C4-2B (cell line): ENCODE results near the gene TGFBR2.

Experiments used
- H3K27ac ChIP-seq: fragments of 450-650 bp; 2 replicates; pipeline ENCODE4 v1.5.1; 2017
- CTCF ChIP-seq: fragments of 450-650 bp; conservative IDR thresholded peaks from 2 replicates; pipeline ENCODE4 v1.5.1; 2017; ENCODE audit warnings: mild to moderate bottlenecking
- ZFX ChIP-seq: fragments of 450-650 bp; IDR thresholded peaks from 2 replicates; pipeline ENCODE4 v1.6.1; 2017

Gene TGFBR2

DNA sequence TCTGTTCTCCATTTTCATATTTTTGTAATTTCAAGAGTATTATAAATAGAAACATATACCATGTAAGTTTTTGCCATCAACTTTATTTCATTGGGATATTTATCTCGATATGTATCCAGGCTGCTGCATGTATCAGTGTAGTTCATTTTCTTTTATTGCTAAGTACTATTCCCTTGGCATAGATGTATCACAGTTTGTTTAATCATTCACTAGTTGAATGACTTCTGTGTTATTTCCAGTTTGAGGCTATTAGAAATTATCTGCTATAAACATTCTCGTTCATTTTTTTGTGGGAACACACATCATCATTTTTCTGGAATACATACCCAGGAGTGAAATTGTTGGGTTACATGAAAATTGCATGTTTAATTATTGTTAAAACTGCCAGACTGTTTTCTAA is 18.5 kb upstream of the TGFBR2 start:
- no peak for TF ChIP-seq ZFX
- TF ChIP-seq CTCF = no peak
- H3K27ac ChIP-seq = no peak overlapping the region

GRCh38 chr3:30596152-30596551 is 10.2 kb upstream of the TGFBR2 start:
- no peak overlapping the region for H3K27ac ChIP-seq
- TF ChIP-seq CTCF (no peak), ZFX (no peak)

DNA sequence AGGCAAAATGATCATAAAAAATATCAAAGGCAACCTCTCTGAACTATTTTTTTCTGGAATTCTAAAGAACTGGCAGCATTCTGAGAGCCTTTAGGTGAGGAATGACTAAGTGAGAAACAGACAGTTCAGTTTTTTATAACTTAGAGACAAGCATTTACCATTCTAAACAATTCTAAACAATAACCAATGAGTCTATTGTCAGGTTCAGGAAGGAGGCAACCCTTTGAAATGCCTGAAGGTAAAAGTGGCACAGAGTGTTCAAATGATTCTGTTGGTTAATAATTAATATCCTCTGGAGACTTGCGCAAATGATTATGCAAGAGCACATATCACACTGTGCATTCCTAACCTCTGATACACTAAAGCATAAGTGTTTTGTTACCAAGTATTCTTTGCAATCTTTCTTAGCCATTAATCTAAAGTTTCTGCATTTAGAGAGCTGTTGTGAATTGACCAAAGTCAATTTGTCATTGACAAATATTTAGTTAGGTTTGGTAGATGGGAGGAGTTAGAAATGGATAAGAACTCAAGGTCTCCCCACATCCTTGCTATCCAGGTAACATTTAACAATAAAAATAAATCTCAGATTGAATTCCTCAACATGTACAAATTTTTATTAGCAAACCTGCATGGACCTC is 9.2 kb upstream of the TGFBR2 start:
- TF ChIP-seq ZFX = no peak
- H3K27ac ChIP-seq = no peak overlapping the region

GRCh38 chr3:30597769-30598134 is 8.6 kb upstream of the TGFBR2 start:
- TF ChIP-seq ZFX (no peak), CTCF (no peak)
- H3K27ac ChIP-seq = no peak overlapping the region

- H3K27ac ChIP-seq = no peak overlapping the region
- TF ChIP-seq CTCF (no peak), ZFX (no peak)
Observed at GRCh38 chr3:30598668-30599545, 7.5 kb upstream of the TGFBR2 start.

GRCh38 chr3:30600572-30600971 is 5.8 kb upstream of the TGFBR2 start:
- no peak for TF ChIP-seq CTCF
- no peak for TF ChIP-seq ZFX
- H3K27ac ChIP-seq = no peak overlapping the region

DNA sequence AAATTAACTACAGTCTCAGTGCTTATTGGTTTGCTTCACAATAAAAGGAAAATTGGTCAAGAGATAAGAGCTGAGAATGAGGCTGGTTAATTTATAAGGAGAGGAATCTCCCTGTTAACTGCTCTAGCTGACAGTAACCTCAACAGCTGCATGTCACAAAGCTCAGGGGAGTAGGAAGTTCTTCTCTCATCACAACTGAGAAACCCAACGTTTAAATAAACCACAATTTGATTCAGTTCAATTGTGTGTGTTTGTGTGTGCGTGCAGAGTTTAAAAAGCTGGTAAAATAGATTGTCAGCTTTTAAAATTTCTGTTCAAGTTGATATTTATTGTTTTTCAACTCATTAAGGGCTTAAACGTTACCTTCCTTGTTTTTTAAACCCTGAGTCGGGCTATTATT is 3.5 kb upstream of the TGFBR2 start:
- H3K27ac ChIP-seq = no peak overlapping the region
- TF ChIP-seq ZFX (no peak), CTCF (no peak)

DNA sequence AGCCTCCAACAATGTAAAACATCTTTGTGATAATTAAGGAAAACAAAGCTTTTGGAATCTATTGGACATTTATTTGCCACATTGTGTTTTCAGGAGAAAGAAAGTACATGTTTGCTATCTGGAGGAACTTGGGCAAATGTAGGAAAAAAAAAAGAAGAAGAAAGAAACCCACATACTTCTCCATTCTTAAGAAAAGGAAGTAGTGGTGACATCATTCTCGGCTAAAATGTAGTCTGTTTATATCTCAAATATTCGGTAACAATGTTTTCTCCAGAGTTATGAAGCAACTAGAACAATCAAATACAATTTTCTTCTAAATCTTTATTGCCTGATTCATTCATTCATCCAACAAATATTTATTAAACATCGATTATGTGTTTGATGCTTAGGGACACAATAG is 2.3 kb upstream of the TGFBR2 start:
- TF ChIP-seq ZFX (no peak), CTCF (no peak)
- H3K27ac ChIP-seq = no peak overlapping the region
